NCI-H774 (cell line): ENCODE data around the gene TMEM198.
A peak's percentile ranks its signal among the peaks of the same experiment; 100 is the strongest.

Experiments
- DNase-seq: peaks from one replicate; lab custom pipeline; 2025; lab: John Stamatoyannopoulos, UW

Gene TMEM198

GRCh38 chr2:219526320-219527075 is 17.3 kb upstream of the TMEM198 start:
- no peak for DNase-seq

- DNase-seq: peak; percentile 57
These were observed 16.8 kb upstream of the TMEM198 start for GRCh38 chr2:219527076-219527394.

DNA sequence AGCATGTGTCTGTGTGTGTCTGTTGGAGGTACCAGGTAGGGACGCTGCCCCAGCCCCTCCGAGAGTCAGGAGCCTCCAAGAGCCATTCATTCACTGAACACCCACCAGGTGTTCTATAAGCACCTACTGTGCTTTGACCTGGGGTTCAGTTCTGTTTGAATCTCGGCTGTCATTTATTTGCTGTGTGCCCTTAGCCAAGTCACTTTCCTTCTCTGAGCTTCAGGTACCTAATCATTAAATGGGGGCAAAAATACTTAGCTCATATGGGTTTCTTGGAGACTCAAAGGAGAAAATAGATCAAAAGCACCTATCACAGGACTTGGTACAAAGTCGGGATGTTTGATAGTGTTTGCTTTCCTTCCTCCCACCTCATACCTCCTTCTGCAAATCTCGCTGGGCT is 16.4 kb upstream of the TMEM198 start:
- DNase-seq: no peak

DNA sequence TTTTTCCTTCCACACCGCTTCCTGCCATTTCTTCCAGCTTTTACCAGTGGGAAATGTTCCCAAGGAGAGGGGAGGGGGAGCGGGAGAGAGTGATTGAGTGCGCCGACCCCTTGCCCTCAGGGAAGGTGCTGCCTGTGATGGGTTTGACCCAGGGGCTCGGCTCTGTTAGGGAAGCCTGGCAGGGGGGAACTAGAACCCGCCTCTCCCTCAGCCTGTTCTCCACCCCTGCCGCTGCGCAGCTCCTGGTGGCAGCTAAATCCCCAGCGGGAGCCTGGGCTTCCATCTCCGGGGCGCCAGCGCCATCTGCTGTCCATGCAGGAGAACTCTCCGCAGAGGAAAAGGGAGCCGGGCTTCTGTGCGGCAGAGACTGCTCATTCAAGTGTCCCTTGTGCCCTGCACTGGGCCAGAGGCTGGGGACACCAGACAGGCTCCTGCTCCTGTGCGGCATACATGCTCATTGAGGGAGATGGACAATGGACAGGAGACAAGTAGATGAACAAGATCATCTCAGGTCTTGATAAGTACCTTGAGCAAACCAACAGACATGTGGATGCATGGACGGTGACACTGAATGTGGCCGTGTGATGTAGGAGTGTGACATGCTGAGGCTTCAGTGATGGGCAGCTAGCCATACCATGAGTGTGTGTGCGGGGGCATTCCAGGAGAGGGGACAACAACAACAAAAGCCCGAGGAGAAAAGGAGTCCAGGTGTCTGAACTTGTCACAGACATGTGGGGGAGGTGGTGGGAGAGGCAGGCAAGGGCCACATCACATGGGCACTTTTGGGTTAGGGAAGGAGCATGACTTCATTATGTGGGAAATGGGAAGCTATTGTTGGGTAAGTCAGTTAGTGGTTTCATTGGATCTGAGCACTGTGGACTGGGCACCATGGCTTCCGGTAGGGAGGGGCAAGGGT is 13.5 kb upstream of the TMEM198 start:
- DNase-seq: peak; percentile 71

DNA sequence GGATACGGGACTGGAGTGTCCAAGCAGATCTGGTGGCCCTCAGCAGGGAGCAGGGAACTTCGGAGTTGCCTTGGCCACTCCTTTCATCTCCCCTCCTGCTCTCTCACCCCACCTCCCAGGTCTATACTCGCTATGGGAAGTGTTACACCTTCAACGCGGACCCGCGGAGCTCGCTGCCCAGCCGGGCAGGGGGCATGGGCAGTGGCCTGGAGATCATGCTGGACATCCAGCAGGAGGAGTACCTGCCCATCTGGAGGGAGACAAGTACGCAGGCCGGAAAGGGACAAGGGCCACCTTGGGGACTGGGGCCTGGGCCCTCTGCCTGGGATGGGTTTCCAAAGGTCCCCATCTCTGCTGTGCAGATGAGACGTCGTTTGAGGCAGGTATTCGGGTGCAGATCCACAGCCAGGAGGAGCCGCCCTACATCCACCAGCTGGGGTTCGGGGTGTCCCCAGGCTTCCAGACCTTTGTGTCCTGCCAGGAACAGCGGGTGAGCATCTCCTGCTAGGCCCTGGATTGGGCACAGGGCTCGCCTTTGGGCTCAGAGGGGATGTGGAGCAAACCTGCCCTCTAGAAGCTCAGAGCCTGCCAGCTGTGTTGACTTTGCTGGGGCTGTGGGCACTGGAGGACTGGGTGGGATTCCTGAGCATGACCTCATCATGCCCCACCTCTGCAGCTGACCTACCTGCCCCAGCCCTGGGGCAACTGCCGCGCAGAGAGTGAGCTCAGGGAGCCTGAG is 12.0 kb upstream of the TMEM198 start:
- no peak for DNase-seq

DNA sequence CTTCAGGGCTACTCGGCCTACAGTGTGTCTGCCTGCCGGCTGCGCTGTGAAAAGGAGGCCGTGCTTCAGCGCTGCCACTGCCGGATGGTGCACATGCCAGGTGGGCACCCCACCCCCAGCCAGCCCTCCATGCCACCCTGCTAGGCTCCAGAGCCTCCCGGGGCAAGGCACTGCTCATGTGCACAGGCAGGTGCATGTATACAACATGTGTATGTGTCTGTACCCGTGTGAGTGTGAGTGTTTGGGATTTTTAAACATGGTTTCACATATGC is 11.5 kb upstream of the TMEM198 start:
- DNase-seq: no peak

GRCh38 chr2:219533930-219534661 is 9.7 kb upstream of the TMEM198 start:
- DNase-seq: no peak

DNA sequence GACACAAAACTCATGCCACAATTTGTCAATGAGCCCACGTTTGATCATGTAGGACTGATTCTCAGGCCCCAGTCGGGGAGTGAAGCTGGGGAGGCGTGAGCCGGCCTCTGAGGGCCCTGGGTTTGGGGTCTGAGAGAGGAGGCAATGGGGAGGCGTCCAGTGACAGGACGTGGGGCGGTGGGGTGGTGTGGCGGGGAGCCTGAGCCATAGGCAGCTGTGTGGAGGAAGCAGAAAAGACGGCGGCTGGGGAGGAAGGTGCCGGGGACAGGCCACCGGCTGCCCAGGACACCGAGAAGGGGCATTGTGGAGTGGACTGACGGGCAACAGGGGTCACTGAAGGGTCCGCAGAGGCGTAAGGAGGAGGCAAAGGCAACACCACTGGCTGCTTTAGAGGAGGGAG is 7.4 kb upstream of the TMEM198 start:
- no peak for DNase-seq

GRCh38 chr2:219536967-219537366 is 6.9 kb upstream of the TMEM198 start:
- DNase-seq: no peak

DNA sequence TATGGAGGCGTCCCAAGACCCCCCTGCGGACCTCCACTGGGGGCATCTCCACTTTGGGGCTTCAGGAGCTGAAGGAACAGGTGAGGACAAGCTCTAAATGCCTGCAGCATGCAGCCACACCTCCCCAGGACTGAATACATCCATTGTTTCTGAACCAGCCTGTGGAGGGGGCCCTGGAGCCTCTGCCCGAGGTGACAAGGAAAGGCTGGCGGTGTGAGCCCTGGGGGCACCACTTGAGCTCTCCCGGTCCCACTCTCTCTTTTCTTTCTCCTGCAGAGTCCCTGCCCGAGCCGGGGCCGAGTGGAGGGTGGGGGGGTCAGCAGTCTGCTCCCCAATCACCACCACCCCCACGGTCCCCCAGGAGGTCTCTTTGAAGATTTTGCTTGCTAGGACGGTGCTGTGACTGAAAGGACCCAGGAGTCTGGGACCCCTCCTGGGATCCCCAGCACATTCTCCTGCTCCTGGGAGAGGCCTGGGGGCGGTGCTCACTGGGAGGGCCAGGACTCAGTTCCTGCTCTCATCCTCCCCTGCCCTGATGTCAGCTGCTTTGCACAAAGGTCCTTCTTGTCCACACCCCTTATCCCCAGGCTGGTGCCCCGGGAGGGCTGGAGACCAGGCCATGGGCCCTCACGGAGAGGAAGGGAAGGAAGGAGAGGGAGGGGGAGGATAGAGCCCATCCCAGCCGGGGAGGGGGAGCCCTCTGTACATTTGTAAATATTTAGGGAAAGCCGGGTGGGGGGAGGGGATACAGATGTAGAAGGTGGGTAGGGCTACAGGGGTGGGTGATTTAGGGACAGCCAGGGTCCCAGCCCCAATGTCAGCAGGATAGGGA is 6.0 kb upstream of the TMEM198 start:
- no peak for DNase-seq

DNA sequence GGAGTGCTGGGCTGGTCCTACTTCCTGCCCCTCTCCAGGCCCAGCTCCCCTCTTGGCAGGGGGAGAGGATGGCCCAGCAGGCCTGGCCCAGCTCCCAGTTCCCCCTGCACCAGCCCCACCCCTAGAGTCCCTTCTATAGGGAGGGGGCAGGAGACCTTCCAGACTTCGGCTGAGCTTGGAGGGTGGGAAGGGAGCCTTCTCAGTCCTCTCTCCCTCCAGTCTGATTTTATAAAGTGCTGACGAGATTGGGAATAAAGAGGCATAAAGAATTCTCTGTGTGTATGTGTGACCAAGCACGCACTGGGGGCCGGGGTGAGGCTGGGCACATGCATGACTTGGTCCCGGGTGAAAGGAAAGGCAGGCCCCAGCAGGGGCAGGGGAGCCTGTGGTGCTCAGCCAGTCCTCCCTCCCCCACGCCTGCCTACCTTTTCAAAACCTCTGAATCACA is 5.3 kb upstream of the TMEM198 start:
- DNase-seq: no peak

DNA sequence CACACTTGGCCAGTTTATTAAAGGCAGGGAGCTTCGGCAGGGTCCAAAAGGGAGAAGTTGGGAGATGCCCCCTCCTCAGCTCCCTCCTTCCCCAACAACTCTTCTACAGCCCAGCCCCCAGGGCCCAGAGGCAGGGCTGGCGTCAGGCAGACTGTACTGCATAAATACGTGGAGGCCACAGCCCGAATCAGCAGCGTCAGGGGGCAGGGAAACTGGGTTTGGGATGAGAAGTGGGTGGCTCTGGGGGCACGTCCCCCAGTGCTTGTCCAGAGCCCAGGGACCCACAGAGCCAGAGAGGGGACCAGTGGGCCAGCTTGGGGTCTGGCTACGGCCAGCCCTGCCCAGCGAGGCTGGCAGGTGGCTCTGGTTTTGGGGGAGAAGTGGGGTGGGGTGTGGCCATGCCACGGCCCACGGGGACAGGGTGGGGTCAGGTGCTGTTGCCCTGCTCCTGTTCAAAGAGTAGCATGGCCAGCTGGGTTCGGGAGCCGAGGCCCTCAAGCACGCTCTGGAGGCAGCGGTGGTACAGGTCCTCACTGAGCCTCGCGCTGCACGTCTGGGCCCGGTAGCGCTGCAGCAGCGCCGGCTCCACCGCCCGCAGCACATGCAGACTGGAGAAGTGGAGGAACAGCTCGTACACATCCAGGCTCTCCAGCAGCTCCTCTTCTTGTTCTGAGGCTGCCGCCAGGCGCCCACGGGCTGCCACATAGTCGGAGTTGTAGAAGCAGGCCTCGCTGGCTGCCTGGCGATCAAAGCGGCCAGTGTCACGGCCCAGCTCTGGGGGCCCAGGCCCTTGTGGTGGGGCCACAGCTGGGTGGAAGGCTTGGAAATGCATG is 4.7 kb upstream of the TMEM198 start:
- DNase-seq: no peak

DNA sequence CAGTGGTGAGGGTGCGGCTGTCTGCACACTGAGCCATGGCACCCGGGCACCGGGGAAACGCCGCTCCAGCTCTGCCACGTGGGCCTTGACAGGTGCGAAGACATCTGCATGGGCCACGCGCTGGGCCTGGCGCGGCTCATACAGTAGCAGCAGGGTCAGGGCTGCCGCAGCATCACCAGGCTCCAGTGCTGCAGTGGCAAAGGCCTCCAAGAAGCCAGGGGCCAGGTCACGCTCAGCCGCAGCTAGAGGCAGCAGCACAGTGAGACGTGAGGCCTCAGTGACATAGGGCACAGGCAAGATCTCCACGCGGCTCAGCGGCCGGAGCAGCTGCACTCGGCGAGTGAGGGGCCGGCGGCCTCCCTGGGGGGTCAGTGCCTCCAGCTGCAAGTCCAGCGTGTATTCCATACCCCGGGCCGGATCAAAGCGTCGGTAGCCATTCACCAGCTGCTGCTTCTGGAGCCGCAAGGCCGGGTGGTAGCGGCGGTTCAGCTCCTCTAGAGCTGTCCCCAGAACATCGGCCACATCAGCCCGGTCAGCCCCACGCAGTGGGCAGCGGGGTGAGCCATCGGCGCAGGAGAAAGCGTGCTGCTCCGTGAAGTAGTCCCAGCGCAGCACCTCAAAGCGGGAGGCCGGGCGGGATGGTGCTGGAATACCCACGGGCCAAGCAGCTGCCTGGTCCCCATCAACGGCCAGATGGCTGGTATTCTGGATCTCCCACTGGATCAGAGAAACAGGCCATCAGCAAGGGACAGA is 3.7 kb upstream of the TMEM198 start:
- no peak for DNase-seq

- no peak for DNase-seq
These were observed 2.9 kb upstream of the TMEM198 start for GRCh38 chr2:219540784-219541504.

- peak; percentile 82 for DNase-seq
These were observed 2.1 kb upstream of the TMEM198 start for GRCh38 chr2:219541611-219542180.

DNA sequence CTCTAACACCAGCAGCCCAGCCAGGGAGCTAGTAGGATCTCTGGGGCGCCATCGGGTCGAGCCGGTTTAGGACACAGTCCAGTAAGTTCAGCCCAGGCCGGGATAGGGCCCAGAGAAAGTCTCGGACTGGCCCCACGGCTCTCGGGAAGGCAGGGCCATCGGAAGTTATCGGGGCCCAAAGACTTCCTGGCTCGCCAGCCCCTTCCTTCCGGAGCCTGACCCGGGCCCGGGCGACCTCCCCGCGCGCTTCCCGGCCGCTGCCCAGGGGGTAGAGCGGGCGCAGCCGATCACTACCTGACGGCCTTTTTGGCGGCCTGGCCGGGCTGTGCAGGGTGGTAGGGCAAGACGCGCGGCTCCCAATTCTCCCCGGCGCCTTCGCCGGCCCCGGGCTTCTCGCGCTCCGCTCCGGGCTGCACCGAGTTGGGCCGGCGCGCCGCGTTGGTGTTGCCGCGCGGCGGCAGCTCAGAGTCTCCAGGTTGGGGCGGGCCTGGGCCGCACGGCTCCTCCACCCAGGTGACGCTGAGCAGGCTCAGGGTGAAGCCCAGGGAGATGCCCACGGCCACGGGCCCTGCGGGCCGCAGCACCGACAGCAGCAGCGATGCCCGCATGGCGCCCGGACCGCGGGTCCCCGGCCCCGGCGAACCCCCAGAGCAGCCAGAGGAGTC is 765 bp upstream of the TMEM198 start:
- peak; percentile 37 for DNase-seq

DNA sequence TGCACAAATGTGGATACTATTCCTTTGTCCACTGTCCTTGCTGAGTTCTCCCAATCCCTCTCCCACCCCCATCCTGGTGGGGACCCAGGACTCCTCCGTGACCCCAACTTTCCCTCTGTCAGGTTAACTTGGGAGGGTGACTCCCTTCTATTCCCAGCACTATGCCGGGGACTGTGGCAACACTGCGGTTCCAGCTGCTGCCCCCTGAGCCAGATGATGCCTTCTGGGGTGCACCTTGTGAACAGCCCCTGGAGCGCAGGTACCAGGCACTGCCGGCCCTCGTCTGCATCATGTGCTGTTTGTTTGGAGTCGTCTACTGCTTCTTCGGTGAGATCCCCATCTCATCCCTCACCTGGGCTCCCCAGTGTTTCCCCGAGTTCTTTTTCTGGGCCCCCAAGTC is 739 bp downstream of the TMEM198 start:
- DNase-seq: no peak
